ENCODE results near the gene NASP.

- no peak for TF ChIP-seq EZH2 (IDR thresholded peaks at IDR 0.05)
- no peak for TF ChIP-seq POLR2AphosphoS5 (IDR thresholded peaks at IDR 0.05; ENCODE audit: borderline replicate concordance, low read depth, low read length)
- no peak for TF ChIP-seq FOXP2 (optimal IDR thresholded peaks at IDR 0.05; ENCODE audit: control extremely low read depth, extremely low read length, insufficient read depth)
These were observed 23.7 kb downstream of the NASP start for GRCh38 chr1:45607404-45608074.

Data from SK-N-MC (cell line).